ENCODE measurements around the gene IPCEF1. TPM values are rescaled to one million over a fixed set of nuclear protein-coding genes. Genes with fewer than 3 reads are reported as not detected.

Gene IPCEF1
- total RNA-seq, 1 experiment from 2014 or later = 0.54 TPM

DNA sequence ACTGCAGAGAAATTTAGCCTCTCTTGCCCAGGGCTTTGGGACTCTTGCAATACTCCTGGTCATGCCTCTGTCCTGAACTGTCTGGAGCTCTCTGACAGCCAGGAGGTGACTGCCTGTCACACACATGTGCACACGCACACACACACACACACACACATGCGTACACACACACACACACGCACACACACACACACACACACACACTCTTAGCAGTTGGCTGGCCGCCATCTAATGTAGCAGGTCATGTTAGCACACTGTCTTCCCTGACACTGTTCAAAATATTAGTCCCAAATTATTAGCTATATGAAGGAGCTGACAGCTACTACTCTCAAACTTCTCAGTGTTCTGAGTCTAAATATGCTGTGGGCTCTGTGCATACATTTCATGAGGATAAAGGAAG is 60.9 kb downstream of the IPCEF1 start:
- no peak for DNase-seq (ENCODE audit: low spot score)

DNA sequence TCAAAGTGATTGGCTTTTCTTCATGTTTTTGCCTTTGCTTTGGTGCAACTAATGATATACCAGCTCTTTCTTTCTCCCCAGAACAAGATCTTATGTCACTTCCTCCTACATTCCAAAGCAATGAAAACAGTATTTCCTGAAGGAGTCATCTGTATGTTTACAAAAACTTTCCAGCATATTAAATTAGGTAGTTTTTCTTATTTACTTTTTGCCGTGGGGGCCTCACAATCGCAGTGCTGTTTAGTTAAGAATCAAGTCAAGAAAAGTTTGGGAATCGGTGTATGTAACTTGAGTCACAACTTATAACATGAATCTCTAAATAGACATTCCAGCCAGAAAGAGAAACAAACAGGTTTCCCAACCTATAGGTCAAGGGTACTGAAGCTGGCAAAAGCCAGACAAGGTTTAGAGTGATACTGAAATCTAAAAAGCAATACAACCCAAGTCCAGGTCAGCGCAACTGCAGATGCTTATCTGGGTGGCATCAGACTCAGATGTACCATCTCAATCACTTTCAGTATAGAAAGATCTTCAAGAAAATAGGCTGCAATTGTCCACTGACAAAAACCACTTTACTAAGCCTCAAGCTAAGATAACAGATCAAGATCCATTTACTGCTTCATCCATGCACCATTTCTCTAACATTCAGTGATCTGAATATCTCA is 63.6 kb downstream of the IPCEF1 start:
- DNase-seq (ENCODE audit: low spot score) = peak; percentile 86

DNA sequence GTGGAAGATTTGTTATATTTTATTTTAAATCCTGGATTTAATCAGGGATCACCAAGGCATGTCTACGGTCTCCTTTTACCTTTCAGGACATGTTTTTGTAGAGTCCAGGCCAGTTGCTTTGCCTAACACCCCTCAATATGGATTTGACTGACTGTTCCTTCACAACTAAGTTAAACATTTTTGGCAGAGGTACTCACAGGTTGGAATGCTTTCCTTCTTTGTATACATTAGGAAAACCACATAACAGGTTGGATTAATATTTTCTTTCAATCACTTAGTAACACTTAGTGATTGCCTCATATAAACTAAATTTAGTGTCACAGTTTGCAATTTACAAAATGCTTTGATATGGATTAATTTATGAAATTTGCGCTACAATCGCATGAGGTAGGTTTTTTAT is 64.5 kb downstream of the IPCEF1 start:
- DNase-seq (ENCODE audit: low spot score) = no peak

DNA sequence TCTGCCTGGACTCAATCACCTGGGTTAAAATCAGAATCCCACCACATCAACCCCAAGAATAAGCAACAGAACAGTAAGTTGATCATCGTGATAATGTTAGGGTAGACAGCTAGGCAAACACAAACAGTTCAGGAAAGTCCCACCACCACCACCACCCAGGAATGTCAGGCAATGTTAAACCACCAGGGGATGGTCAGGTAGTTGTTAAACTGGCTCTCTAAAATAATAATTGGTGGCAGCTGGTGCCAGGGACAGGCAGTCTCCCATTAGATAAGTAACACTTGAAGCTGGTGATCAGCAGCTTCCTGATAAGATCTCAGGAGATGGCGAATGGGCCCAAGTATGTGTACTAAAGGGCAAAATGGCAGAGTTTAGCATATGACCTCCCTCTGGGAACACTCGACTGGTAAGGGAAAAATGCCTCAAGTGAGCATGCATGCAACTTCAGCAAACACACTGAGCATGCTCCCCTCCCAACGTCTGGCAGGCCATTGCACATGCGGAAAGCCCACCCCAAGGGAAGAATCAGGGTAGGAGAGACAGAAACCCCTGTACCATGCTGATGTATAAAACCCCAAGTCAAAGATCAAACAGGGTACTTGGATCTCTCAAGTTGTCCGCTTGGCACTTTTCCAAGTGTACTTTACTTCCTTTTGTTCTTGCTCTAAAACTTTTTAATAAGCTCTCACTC is 66.6 kb downstream of the IPCEF1 start:
- DNase-seq (ENCODE audit: low spot score) = peak; percentile 10

DNA sequence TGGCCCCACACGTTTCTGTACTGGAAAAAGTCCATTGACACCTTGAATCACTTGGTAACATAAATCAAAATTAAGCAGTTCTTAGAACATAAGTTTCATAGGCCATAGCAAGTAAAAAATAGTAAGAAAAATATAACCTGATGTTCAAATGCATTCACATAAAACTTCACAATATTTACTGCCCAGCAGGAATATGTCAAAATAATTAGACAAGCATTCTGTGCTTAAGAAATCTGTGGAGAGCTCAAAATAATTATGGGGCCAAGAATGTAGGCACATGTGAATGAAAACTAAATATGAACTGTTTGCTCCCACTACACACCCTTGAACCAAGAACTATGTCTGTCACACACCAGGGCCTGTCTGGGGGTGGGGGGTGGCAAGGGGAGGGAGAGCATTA is 70.8 kb downstream of the IPCEF1 start:
- DNase-seq (ENCODE audit: low spot score) = no peak

DNA sequence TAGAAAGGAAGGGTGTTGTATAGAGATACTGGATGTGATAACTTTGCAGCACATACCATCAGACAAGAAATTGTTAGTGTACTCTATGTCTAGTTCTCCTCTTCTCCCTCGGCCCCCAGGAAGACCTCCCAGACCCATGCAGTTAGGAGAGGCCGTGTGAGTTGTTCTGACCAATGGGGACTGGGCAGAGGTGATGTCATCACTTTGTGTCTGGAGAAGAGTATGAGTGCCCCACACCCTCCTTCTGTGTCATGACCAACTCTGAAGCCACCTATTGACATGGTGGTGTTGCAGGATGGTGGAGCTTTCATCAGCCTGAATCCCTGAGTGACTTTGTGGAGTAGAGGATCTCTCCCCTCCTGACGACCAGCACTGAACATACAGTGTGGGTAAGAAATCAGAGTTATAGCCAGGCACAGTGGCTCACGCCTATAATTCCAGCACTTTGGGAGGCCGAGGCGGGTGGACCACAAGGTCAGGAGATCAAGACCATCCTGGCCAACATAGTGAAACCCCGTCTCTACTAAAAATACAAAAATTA is 72.2 kb downstream of the IPCEF1 start:
- no peak for DNase-seq (ENCODE audit: low spot score)

DNA sequence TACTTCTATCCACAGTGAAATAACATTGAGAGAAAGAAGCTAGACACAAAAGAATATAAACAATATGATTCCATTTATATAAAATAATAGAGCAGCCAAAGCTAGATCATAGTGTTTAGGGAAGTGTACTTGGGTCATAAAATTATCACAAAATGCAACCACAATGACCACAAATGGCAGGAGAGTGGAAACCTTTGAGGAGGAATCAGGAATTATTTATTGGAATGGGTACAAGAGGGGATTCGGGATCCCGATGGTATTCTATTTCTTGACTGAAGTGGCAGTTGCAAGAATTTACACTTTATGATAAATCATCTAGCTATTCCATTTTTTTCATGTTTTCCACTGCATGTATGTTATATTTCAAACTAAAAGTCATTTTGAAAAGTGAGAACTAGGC is 76.1 kb downstream of the IPCEF1 start:
- no peak for DNase-seq (ENCODE audit: low spot score)

DNA sequence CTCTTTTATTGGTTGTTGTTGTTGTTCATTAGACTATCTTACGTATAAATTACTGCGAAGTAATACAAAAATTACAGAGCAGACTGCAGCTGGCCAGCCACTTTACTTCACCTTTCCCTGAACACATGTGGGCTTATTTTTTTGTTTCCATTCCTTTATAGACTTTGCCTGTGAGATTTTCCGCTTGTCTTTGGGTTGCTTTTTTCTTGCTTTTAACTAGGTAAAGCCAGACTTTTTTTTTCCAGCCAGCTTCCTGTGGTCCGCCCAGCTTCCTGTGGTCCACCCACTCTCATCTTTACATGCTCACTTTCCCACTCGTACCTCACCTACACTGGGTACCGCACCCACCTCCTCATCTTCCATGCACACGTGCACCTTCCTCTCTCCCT is 79.0 kb downstream of the IPCEF1 start:
- no peak for DNase-seq (ENCODE audit: low spot score)

DNA sequence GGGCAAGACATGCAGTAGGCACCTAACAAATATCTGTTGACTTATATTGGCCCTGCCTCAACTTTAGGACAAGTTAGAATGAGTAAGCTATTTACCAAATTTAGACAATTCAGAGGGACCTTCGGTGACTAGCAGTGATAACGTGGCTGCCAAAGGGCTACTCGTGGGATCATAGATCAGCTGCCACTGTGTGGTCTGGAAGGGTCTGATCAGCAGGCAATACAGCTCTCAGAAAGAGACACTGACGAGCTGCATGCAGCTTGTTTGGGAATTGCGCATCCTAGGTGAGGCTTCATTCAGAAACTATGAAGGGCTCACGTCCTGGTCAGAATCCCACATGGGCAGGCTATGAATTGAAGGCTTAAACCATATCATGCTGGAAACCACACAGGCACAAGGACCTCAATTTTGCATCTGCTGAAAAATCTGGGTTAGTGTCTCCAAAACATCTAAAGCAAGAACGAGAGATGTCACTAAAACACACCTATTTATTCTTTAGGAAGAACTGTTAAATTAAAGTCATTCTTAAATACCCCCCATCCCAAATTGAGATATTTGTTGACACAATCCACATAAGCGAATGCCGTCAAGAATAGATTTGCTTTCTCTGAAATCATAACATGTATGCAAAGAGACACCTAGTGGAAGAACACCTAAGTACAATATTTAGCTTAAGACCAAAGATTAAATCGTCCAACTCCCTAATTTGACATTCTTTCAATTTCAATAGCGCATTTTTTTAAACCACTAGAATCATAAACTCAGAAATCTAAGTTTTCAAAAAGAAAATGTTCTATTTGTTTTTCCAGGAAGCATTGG is 79.6 kb downstream of the IPCEF1 start:
- DNase-seq (ENCODE audit: low spot score) = peak; percentile 47

DNA sequence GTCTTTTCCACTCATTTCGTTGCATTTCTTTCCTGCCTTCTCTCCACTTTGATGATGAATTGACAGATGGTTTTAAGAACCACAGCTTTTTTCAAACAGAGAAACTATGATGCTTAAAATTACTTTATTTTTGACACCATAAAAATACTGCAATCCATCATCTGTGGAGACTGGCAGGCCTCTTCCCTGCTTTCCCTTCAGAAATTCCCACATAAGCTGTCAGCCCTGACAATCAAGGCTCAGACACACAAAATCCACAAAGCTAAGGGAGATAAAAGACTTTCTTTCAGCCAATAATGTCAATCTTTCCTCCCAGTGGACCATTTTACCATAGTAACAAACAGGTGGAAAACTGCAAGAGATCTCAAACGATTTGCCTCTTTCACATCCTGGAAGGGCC is 82.4 kb downstream of the IPCEF1 start:
- no peak for DNase-seq (ENCODE audit: low spot score)

DNA sequence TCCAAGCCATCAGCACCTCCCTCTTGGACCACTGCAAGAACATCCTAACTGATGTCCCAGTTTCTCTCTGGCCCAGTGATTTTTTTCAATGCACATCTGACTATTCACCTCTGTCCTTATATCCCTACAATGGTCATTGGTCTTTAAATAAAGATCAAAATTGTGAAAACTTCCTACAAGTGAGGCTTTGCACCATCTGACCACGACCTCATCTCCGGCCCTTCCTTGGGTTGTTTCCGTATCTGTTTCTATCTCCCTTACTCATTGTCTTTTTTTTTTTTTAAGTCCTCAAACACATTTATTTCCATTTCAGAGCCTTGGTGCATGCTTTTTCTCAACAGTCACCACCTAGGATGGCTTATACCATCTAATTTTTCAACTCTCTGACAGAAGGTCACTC is 88.1 kb downstream of the IPCEF1 start:
- no peak for DNase-seq (ENCODE audit: low spot score)

DNA sequence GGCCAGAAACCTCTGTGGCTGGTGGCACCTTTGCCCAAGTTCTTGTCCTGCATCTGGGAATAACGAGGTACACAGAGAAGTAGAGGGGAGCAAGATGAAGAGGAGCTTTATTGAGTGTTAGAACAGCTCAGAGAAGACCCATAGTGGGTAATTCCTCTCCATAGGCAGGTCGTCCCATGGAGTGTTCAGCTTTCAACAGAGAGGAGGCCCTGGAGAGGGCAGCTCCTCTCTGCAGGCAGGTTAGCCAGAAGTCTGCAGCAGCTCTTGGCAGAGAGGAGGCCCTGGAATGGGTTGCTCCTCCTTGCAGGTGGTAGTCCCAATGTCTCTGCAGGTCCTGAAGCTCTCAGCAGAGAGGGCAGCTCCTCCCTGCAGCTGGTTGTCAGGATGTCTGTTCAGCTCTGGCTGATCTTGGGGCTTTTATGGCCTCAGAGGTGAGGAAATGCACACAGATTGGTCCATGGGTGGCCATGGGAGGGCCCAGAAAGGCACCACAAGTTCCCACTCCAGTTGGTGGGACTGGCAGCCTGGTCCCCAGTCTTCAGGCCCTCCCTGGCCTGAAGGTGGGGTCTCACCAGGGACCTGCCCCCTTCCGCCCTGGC is 89.0 kb downstream of the IPCEF1 start:
- DNase-seq (ENCODE audit: low spot score) = no peak

DNA sequence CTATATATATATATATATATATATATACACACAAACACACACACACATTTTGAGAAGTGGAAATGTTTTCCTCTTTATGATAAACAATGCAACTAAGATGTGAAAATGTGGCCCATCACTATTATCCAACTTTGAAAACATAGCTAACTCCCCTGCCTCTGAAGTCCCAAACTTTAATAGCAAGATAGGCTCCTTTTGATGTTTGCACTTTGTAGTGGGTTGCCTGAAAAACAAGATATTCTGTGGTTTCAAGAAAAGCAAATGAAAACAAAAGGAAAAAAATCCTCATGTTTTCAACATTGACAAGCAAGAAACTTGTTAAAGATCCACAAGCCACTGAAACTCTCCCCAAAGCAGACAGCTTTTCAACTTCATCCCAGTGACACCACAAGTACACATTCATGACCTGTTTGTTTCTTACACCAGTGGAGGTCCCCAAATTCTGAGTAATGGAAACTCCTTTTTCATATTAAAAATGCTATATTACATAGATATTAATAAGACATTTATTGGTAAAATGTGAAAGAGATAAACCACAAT is 90.0 kb downstream of the IPCEF1 start:
- DNase-seq (ENCODE audit: low spot score) = no peak

DNA sequence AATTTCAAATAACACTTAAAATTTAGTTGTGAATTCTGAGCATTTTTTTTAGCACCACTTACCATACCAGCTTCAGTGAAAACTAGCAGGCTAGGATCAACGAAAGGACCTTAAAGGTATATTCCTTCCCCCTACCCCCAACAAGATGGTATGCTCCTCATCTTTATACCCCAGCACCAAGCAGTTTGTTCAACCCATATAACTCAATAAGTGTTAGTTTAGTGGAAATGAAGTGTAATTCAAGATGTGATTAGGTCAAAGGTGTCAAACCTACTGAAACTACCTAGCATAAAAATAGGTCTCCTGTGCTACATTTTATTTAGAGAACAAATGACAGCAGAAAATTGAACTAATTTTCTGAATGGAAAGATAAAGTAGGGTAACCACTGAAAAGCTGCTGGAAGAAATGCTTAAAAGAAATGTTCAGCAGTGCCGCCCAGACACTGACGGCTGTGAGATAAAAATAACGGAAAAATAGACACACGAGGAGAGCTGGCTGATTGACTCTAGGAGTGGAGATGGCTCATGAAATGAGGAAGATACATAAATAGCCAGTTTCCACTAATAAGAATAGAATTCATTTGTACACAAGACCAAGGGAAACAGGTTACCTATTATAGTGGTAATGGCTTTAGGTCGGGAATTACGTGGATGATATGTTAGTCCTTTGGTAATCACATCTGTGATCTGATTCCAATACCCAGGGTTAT is 94.8 kb downstream of the IPCEF1 start:
- DNase-seq (ENCODE audit: low spot score) = no peak

DNA sequence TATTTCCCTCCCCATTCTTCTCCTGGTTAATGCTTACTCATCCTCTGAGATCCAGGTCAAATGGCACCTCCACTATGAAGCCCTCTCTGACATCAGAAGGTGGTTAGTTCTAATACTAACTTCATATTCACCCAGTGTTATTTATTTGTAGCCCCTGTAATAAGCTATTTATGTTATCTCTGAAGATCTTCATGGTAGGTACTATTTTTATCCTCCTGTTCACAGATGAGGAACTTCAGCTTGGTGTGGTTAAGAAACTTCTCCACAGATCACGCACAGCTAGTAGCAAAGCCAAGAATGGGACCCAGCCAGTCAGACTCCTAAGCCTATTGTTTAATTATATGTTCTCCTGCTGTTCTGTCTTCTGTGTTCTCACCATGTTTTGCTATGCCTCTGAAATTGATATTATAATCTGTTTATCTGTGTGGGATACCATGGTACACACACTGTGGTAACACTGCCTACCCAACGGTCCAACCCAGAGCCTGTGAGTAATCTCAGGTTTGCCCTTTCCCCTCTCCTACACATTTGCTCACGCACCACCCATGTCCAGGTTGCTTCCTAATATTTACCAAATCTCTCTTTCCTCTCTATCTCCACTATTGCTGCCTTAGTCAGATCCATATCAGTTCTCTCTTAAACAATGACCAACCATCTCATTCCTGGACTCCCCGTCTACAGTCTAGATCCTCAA is 98.4 kb downstream of the IPCEF1 start:
- DNase-seq (ENCODE audit: low spot score) = peak; percentile 69

DNA sequence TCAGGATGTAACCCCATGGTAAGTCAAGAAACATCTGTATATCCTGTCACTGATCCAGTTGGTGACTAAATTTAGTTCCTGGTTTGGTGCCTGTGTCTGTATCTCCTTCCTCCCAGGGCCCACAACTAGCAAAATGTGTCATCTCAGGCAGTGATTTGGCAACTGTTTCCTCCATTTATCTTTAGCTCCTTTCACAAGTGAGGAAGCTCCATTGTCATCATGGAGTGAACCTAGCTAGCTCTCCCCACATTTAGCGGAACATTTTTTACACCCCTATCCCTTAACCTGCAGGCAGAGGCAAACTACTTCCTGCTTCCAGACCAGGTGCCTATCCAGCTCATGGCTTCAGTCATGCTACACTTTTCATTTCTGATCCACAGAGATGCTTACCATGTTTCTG is 99.5 kb downstream of the IPCEF1 start:
- DNase-seq (ENCODE audit: low spot score) = no peak

DNA sequence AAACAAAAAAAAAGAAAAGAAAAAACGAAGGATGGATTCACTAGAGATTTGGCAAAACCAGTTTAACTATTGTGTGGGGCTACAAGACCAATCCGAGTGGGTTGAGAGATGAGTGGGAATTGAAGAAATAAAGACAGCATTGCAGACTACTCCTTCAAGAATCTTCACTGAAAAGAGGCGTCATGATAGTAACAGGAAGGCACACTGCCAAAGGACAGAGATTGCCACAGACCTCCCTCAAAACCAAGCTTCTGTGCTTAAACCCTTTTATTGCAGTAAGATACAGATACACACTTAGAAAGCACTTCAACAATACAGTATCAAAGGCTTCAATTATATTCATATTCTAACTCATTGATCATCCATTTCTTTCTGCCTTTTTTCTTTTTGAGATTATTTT is 103.9 kb downstream of the IPCEF1 start:
- no peak for DNase-seq (ENCODE audit: low spot score)

DNA sequence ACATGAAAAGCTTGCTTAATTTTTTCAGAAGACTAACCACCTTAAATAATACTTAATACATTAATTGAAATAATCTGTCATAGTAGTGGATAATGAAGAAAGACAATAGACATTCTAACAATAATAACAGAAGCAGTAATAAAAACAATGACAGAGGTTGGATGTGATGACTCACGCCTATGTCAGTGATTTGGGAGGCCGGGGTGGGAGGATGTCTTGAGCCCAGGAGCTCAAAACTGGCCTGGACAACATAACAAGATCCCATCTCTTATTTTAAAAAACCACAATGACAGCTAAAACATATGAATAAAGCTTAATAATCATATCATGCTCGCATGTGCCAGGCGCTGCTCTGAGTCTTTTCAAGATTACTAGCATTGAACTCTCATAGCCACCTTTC is 105.5 kb downstream of the IPCEF1 start:
- DNase-seq (ENCODE audit: low spot score) = no peak

DNA sequence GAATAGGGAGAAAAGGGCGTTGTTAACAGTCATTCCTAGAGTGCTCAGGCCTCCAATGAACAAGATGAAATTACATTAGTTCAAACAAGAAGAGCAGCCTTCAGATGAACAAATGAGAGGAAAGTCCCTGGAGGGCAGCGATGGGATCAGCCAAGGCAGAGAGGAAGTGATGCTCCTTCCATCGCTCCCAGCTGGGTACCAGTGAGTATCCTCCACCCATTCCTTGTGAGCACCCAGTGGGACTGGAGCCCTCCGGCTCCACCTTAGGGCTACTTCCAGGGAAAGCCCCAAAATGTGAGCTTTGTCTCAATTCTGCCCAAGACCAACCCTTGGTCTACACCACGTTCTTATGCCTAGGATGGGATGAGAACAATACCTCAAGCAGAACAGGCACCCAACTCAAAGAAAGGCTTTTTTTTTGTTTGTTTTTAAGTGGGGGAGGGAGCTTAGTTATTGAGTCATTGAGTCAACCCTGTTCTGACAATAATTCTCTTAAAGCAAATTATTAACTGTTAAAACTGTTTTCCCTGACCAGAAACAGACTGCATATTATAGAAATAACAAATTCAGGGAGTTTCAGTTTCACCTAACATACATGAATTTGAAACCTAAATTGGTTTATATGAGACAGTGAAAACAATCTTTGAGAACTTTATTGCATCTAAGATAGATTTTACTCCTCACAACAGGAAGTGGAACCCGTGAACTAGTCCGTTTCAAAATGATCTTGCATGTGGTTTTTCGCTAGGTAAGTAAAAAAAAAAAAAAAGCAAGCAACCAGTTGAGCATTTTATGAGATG is 106.9 kb downstream of the IPCEF1 start:
- DNase-seq (ENCODE audit: low spot score) = no peak

Measured in H4 (cell line).